ENCODE results near the gene NMNAT1.

Gene NMNAT1

DNA sequence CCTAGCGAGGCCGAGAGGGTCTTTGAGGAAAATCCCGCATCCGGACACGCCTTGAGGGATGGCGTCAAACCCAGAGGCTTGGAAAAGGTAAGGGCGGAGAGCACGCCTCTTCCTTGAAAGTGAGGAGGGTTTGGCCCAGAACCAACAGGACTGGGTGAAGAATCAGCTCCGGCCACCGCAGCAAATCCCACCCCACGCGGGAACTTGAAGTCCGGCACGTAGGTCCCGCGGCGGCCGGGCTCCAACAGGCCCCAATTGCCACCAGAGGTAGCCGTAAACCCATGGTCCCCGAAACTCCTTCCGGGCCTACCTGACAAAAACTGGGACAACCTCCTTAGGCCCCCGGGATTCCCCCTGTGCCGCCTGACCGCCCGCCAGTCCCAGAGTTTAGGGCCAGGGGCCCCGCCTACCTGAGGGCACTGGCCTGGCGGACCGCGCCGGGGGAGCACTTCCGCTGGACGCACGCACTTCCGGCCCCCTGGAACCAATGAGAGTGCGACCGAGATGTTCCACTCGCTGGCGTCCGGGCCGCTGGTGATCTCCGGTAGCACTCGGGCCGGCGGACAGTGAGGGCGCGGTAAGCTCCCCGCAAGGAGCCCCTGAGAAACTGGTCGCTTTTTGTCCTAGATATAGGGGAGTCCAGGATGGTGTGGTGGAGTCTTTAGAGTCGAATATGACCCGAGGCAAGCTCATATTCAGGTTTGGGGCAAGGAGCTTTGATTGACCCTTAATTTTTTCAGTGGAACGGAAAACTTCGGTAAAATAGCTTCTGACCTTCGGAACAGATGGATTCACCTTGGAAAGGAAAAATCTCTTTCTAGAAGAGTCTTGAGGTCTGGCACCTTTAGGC is at the start of gene NMNAT1, which contains the start of gene LZIC:
TSS of gene NMNAT1 (plus strand) at position 537 of the 850 bp plus-strand sequence. CDS start 28,599 bp downstream, outside the sequence.
TSS of gene LZIC (minus strand) at position 453 of the 850 bp plus-strand sequence. CDS start 6,772 bp downstream, outside the sequence.
- intact Hi-C loops (cut with DNase I), result loop anchor here (2.0 to 10.0 kb wide), 3 partner anchors 32 to 209 kb away; partner anchors contain the start of gene CTNNBIP1
- DNase-seq, result peak; percentile 86 to 97 (median 94)

DNA sequence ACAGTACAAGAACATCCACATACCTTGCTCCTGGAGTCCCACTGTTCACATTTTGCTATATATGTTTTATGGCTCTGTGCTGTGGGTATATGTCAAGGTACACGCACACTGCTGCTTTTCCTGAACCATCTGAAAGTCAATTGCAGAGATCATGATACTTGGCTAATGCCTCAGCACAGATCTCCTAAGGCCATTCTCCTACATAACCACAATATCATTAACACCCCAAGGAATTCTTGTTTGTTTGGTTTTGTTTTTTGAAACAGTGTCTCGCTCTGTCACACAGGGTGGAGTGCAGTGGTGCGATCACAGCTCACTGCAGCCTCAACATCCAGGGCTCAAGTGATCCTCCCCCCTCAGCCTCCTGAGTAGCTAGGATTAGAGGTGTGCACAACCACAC is 49.2 kb upstream of the NMNAT1 start:
- no peak for DNase-seq

GRCh38 chr1:9900142-9901043 is 42.9 kb upstream of the NMNAT1 start:
- intact Hi-C loops (cut with DNase I), result no loop called here

More for the DNA sequence above, 49.2 kb upstream of the NMNAT1 start:
- intact Hi-C loops (cut with DNase I), result no loop called here

DNA sequence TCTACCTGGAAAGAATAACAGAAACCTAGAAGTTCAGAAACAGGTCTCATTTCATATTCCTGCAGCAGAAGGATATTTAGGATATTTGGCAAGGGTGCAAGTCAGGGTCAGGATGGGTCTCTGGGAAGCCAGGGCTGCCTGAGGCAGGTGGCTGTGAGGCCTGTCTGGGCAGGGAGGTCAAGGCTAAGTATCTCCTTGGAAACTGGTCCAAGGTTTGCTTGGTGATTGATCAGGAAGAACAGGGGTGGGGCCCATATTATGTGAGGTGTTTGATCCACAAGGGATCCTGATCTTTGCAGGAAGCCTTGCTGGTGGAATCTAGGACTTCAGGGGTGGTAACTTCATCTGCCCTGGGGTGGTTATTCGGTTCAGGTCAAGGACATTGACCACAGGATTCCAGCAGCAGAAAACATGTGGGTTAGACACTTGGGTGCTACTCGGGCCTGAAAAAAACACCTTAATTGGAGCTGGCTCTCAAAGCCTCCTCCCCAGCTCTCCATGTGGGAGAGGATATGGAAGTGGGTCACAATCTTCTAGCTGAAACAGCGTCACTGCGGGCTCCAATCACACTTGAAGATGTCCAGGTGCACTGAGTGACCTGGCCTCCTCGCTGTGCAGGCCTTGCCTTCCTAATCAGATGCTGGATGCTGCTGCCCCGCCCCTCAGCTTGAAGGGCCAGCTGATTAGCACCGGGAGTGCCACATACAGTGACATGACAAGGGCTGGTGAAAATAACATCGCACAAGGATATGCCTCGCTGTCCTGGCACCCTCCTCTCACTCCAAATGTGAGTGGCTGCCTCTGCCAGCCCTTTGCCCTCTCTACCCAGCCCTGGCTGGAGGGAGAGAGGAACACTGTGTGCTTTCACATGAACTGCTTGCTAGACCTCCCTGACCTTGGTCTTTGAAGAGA is 41.9 kb upstream of the NMNAT1 start:
- intact Hi-C loops (cut with DNase I), result no loop called here
- peak in 2 of 42 donors; percentile 24 to 32 for DNase-seq

More at GRCh38 chr1:9900142-9901043, 42.9 kb upstream of the NMNAT1 start:
- DNase-seq, result peak in 41 of 42 donors; percentile 32 to 78 (median 59)

GRCh38 chr1:9902060-9902452 is 41.2 kb upstream of the NMNAT1 start:
- intact Hi-C loops (cut with DNase I), result no loop called here
- DNase-seq, result peak in 1 of 42 donors; percentile 33

DNA sequence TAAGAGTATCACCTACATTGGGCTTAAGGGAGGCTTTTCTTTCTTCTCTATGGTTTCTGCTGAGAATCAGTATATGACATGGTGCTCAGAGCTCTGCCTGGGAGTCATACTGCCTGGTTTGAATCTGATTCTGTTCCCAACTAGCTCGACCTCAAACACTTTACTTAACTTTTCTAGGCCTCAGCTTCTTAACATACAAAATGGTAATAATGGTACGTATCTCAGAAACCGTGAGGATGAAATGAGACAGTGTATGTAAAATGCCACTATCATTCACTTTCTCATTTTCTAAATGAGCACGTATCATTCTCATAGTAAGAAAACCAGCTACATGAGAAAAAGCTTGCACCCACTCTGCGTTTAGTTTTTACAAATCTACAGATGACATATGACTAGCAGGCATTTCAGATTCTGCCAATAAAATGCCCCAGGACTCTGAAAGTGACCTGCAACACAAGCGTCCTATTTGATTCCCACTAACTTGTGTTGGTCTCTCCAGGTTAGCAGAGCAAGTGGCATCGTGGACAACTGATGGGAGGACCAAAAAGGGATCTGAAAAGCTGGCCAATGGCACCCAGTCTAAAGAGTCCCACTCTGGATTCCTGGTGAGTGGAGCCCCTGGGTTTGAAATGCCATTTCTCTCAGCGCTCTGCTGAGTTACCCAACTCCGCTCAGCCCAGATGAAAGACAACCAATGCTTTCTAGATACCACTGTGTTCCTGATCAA is 39.3 kb upstream of the NMNAT1 start:
- intact Hi-C loops (cut with DNase I), result no loop called here
- DNase-seq, result no peak

DNA sequence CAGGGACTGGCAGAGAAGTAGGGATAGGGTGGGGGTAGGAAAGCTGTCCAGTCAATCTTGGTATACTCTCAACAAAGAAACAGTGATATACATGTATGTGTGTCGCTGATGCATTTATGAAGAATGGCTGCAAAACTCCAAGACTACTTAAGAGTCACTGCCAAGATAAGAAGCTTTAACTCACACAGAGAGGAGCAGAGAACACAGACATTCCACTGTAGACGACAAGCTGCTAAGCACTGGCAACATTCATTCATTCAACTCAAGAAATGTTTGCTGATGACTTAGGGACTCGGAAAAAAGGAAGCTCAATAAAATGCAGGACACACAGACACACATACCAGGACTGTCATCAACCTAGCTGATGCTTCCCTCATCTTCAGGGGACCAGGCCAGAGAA is 38.7 kb upstream of the NMNAT1 start:
- no peak for DNase-seq
- intact Hi-C loops (cut with DNase I), result no loop called here

DNA sequence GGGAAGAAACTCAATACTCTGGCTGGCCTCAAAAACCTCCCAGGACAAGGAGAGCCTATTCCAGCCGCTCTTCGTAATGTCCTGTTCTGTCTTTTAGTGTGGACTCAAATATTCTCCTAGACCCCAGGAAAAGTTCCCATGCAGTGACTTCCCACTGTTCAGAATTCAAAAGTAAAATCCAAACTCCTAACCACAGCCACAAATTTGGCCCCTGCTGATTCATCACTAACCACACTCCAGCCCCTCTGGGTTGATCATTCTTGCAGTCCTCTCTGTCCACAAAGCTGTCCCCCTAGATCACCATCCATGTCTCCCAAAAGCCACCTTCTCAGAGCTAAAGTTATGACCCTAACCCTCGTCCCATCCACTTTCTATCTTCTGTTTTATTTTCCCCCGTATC is 38.3 kb upstream of the NMNAT1 start:
- intact Hi-C loops (cut with DNase I), result no loop called here

GRCh38 chr1:9906466-9906865 is 36.8 kb upstream of the NMNAT1 start:
- intact Hi-C loops (cut with DNase I), result no loop called here
- DNase-seq, result no peak

More for the DNA sequence above, 38.3 kb upstream of the NMNAT1 start:
- DNase-seq, result no peak

DNA sequence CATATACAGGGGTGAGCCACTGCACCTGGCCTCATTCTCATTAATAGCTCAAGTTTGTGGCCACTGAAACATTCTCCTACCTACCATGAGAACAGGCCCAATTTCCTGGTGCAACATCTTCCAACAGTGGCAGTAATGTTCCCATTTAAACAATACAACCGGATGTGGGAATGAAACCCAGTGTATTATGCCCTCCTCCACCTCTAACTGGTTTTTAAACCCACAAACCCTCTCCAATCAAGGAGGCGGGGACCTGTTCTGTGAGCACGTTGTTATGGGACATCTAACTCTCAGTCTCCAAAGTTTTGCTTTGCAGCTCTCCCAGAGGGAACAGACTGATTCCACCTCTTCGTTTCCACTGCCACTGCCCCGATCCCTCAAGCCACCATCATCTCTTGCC is 35.8 kb upstream of the NMNAT1 start:
- no peak for DNase-seq
- intact Hi-C loops (cut with DNase I), result no loop called here

DNA sequence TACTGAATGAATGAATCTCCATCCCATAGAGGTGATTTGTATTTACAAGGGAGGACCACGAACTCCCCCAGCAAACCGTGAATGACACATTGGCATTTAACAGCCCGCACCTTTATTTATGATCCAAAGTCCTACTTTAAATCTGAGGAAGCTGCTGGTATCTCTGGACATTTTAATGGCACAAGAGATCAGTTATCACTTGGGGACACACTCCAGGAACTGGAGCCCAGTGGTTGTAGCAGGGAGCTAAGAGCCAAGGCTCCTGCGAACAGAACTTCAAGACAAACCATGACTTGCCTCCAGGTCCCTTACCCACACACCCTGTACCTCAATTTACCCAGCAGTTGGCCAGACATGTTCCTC is 34.4 kb upstream of the NMNAT1 start:
- intact Hi-C loops (cut with DNase I), result no loop called here

DNA sequence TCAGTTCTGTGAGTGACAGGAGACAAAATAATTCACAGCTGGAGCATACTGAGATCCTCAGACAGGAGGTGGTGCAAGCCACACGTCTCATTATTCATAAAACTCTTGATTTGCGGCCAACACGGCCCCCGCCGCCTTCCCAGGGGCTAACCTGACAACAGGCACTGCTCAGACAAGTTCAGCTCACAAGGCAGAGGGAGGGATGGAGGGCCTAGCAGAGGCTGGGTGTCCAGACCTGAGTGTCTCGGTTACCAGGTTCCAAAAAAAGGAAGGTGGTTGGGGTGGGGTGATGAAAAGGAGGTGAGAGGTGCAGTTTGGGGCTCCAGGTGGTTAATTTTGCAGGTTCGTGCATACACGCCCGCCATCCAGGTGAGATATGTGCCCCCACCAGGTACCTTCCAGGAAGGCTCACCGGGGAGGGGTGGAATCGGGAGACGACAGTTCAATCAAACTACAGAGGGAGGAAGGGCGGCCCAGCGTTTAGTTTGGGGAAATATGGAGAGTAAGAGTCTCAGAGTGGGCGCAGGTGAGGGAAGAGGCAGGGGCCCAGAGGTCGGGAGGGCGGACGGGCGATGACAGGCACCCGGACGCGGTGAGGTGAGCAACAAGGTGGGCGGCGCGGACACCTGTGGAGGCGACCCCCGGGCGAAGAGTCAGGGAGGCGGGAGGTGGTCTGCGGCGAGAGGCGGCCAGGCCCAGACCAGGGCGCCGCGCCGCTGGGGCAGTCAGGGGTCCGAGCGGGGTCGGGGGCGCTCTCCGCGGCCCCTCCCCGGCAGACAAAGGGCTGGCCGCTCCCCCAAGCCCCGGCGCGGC is 33.8 kb upstream of the NMNAT1 start:
- peak in 29 of 42 donors; percentile 5 to 67 (median 42) for DNase-seq

More for the DNA sequence above, 34.4 kb upstream of the NMNAT1 start:
- no peak for DNase-seq

DNA sequence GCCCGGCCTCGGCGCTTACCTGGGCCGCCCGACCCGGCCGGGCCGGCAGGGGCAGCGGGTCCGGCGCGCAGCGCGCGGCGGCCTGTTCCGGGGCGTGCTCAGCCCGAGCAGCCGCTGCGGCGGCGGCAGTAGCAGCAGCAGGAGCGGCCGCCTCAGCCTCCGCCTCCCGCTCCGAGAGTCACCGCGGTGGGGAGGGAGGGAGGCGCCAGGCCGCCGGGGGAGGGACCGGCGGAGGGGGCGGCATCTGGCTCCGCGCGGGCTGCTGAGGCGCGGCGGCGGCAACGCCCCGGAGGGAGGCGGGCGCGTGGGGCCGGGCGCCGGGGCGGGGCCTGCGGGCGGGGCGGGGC is 33.2 kb upstream of the NMNAT1 start, which contains the start of gene CTNNBIP1:
TSS of gene CTNNBIP1 (minus strand) at position 194 of the 347 bp plus-strand sequence. CDS start 38,205 bp downstream, outside the sequence.
- intact Hi-C loops (cut with DNase I), result loop anchor here (2.0 kb wide), 1 partner anchor 33 kb away; the partner anchor contains the start of genes LZIC and NMNAT1
- no peak for DNase-seq

More for the DNA sequence above, 33.8 kb upstream of the NMNAT1 start:
- intact Hi-C loops (cut with DNase I), result loop anchor here (2.0 kb wide), 1 partner anchor 33 kb away; the partner anchor contains the start of genes LZIC and NMNAT1

DNA sequence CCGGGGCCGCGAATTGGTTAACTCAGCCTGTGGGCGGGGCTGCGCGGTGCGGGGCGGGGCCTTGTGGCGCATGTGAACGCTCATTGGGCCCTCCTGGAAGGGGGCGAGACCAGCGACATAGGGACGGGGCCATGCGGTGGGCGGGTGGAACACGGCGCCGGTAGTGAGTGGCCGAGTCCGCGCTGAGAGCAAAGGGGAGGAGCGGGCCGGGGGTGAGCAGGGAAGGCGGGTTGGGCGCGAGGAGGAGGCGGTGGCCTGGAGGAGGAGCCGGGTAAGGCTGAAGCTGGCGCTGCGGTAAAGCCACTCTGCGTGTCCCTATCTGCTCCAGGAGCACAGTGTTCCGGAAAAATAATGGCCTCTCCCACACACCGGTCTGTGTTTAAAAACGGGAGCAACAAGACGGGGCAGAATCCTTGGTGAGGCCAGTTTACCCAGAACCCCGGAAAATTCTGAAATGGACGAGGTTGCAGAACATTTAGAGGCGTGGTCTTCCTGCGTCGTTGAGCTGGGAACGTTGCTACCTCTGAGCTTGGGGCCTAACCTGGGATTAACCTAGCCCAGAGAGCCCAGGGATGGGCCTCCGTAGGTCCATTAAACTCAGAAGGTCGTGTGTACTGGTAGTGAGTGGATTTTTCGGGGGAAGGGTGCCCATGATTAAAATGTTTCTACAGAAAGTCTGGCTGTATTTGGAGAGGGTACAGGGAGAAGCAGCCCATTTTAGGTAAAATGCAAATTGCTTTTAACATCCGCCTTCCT is 32.7 kb upstream of the NMNAT1 start:
- intact Hi-C loops (cut with DNase I), result loop anchor here (2.0 kb wide), 1 partner anchor 32 kb away; the partner anchor contains the start of genes LZIC and NMNAT1
- DNase-seq, result peak; percentile 99 to 100 (median 100)

DNA sequence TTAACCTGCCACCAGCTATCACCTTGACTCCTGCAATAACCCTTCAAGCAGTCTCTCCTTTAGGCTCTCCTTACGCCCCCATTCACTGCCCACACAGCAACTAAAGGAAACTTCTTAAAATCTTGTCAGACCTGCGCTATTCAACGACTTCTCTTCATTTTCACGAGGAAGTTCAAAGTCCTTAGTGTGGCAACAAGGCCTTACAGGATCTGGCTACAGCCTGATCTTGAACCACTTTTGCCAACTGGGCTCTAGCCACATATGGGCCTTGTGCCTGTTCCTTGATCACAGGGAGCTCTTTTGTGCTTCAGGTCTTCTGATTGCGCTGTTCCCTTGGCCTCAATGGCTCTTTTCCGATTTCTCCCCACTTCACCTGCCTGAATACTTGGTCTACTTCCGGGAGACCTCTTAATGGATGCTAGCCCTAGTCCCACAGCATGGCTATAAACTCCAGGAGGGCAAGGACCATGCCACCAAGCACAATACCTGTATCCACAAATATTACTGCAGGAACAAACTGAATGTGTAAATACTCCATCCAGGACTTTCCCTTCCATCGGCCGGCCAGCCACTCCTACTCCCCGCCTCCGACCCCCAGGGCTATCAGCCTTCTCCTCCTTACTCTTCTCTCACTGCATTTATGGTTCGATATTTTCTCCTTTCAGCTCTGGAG is 30.9 kb upstream of the NMNAT1 start:
- intact Hi-C loops (cut with DNase I), result no loop called here
- DNase-seq, result no peak

DNA sequence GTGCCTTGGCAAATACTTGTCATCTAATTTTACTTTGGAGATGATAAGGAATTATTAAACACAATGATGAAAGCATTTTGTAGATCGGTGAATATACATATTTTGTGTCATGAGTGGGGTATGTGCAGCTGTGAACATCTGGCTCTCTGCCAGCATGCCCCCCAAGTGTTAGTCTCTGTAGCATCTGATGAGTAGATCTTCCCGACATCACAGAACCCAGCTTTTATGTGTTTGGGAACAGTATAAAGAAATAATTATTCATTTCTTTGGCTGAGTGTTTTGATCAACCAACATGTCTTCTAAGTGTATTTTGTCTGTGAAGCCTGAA is 28.7 kb upstream of the NMNAT1 start:
- intact Hi-C loops (cut with DNase I), result no loop called here
- DNase-seq, result no peak
